Ramos (cell line): ENCODE measurements around the gene EIF4A3.

ENCODE experiments used
- in situ Hi-C: fragments of 300-500 bp; cut with MboI; formaldehyde crosslinking; loops from one replicate; pipeline ENCODE4 v1.14.3; 2022; ENCODE audit warnings: low sequenced_read_pairs; ENCODE audit not compliant: unreplicated experiment

Gene EIF4A3

GRCh38 chr17:80086616-80087015 is 60.3 kb downstream of the EIF4A3 start:
- in situ Hi-C loops: no loop called here

GRCh38 chr17:80086081-80086480 is 60.8 kb downstream of the EIF4A3 start:
- in situ Hi-C loops: no loop called here

DNA sequence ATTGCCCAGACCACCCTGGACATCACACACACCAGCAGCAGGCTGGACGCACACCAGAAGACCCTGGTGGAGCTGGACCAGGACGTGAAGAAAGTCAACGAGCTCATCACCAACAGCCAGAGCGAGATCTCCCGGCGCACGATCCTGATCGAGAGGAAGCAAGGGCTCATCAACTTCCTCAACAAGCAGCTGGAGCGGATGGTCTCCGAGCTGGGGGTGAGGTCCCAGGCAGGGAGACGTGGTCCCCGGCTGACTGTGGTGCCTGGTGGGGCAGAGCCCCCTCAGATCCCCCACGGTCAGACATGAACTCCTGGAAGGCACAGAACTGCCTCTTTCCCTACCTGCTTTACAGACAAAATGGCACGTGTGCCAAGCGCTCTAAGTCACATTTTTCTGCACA is 62.2 kb downstream of the EIF4A3 start:
- in situ Hi-C loops: no loop called here
